ENCODE data around the gene UBE3A. TPM values are rescaled to one million over a fixed set of nuclear protein-coding genes. Genes with fewer than 3 reads are reported as not detected.
A peak's percentile ranks its signal among the peaks of the same experiment; 100 is the strongest.

The UBE3A gene
- total RNA-seq, 1 experiment from 2014 or later: 102 TPM

DNA sequence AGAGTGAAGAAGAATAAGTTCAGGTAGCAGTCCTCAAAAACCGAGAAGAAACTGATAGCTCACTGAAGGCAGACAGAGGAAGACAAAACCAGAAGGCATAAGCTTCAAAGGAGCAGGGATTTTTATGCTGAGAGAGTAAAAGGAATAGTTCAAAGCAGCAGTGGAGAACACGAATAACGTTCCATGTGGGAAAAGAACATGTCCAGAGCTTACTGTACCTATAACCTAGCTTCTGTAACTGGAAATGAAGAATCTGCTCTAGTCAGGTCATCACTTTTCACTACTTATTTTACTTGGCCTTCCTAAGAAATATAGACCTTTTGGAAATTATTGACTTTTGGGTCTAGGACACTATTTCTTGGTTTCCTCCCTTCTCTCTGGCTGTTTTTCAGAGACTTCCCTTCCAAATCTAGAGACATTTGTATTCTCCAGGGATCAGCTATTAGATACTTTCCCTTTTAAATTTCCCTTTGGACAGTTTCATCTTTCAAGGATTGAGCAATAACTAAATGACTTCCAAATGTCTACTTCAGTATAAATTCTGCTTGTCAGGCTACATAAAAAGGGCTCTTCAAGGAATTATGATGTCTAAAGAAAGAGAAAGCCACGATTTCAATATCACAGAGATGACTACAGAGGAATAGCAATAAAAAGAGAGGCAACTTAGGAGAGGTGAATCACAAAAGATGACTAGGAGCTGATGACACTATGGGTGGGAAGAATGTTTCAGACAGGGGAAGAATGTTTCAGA, 46.7 kb downstream of the UBE3A start:
- intact Hi-C loops (cut with micrococcal nuclease; ENCODE audit: unreplicated experiment) (no loop called here), in situ Hi-C loops (cut with HindIII; ENCODE audit: low pct_unique_long_range_greater_than_20kb, low sequenced_read_pairs) (no loop called here)
- ChIA-PET CTCF (no interaction called here), POLR2A (no interaction called here)
- Histone ChIP-seq H3K36me3 (ENCODE audit: control insufficient read depth, insufficient read depth, low read length) (no peaks in the 10 kb centered on the region), H3K27me3 (ENCODE audit: control insufficient read depth, insufficient read depth, low read length) (no peaks in the 10 kb centered on the region), H3K4me1 (ENCODE audit: control insufficient read depth, insufficient read depth, low read length) (no peaks in the 10 kb centered on the region), H3K9me3 (ENCODE audit: control insufficient read depth, insufficient read depth, low read depth, low read length) (no peaks in the 10 kb centered on the region), H3K4me3 (ENCODE audit: low read depth in 2 of 2, low read length in 2 of 2) (no peak overlapping the region), H3K27ac (ENCODE audit: low read length) (no peak overlapping the region)
- ATAC-seq (no peak), DNase-seq (ENCODE audit: low read depth, low spot score) (no peak)
- TF ChIP-seq TCF7L2 (IDR thresholded peaks at IDR 0.05; ENCODE audit: low read depth, low read length): no peak
- no peak for TF ChIP-seq SIN3A (IDR thresholded peaks at IDR 0.05; ENCODE audit: borderline replicate concordance, insufficient read depth, low read depth, low read length)
- no peak for TF ChIP-seq POLR2AphosphoS5 (IDR thresholded peaks at IDR 0.05; ENCODE audit: low read depth, low read length)
- TF ChIP-seq, protein P1, sequence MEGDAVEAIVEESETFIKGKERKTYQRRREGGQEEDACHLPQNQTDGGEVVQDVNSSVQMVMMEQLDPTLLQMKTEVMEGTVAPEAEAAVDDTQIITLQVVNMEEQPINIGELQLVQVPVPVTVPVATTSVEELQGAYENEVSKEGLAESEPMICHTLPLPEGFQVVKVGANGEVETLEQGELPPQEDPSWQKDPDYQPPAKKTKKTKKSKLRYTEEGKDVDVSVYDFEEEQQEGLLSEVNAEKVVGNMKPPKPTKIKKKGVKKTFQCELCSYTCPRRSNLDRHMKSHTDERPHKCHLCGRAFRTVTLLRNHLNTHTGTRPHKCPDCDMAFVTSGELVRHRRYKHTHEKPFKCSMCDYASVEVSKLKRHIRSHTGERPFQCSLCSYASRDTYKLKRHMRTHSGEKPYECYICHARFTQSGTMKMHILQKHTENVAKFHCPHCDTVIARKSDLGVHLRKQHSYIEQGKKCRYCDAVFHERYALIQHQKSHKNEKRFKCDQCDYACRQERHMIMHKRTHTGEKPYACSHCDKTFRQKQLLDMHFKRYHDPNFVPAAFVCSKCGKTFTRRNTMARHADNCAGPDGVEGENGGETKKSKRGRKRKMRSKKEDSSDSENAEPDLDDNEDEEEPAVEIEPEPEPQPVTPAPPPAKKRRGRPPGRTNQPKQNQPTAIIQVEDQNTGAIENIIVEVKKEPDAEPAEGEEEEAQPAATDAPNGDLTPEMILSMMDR (IDR thresholded peaks at IDR 0.05): no peak
- TF ChIP-seq, protein P2, sequence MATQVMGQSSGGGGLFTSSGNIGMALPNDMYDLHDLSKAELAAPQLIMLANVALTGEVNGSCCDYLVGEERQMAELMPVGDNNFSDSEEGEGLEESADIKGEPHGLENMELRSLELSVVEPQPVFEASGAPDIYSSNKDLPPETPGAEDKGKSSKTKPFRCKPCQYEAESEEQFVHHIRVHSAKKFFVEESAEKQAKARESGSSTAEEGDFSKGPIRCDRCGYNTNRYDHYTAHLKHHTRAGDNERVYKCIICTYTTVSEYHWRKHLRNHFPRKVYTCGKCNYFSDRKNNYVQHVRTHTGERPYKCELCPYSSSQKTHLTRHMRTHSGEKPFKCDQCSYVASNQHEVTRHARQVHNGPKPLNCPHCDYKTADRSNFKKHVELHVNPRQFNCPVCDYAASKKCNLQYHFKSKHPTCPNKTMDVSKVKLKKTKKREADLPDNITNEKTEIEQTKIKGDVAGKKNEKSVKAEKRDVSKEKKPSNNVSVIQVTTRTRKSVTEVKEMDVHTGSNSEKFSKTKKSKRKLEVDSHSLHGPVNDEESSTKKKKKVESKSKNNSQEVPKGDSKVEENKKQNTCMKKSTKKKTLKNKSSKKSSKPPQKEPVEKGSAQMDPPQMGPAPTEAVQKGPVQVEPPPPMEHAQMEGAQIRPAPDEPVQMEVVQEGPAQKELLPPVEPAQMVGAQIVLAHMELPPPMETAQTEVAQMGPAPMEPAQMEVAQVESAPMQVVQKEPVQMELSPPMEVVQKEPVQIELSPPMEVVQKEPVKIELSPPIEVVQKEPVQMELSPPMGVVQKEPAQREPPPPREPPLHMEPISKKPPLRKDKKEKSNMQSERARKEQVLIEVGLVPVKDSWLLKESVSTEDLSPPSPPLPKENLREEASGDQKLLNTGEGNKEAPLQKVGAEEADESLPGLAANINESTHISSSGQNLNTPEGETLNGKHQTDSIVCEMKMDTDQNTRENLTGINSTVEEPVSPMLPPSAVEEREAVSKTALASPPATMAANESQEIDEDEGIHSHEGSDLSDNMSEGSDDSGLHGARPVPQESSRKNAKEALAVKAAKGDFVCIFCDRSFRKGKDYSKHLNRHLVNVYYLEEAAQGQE (IDR thresholded peaks at IDR 0.05; ENCODE audit: insufficient read depth in 1 of 2, low read depth in 2 of 2, low read length in 1 of 2): no peak
- TSS peak; percentile 3 for BruUV-seq (replicated peaks)

DNA sequence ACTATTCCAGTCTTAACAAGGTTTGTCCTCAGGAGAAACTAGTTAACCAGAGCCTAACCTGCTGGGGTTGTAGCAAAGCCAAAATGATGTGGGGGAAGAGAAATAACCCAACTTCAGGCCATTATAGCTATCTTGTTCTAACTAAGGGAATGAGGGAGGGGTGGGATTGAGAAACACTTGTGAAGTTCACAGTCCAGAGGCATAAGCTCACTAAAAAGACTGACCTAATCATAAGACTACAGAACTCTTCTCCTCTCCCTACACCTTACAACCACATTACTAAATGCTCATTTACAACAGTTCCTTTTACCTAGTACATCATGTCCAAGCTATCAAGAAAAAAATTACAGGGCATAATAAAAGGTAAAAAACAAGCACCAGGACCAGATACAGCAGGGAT, 52.8 kb downstream of the UBE3A start:
- POLR2A ChIA-PET: interaction anchor here (0.6 kb wide), 1 partner anchor 49 kb away, joined by 4 read pairs; no protein-coding TSS in a partner anchor
- Histone ChIP-seq H3K36me3 (ENCODE audit: control insufficient read depth, insufficient read depth, low read length) (no peaks in the 10 kb centered on the region), H3K27me3 (ENCODE audit: control insufficient read depth, insufficient read depth, low read length) (no peaks in the 10 kb centered on the region), H3K4me1 (ENCODE audit: control insufficient read depth, insufficient read depth, low read length) (no peaks in the 10 kb centered on the region), H3K4me3 (ENCODE audit: low read depth in 2 of 2, low read length in 2 of 2) (no peak overlapping the region), H3K9me3 (ENCODE audit: control insufficient read depth, insufficient read depth, low read depth, low read length) (peaks cover 3% of the 10 kb centered on the region; the same call in 1 of the 2 replicates), H3K27ac (ENCODE audit: low read length) (no peak overlapping the region)
- no peak for ATAC-seq
- BruUV-seq (replicated peaks): no TSS peak
- TF ChIP-seq, protein P2 (IDR thresholded peaks at IDR 0.05; ENCODE audit: insufficient read depth in 1 of 2, low read depth in 2 of 2, low read length in 1 of 2): no peak
- no peak for DNase-seq (ENCODE audit: low read depth, low spot score)
- in situ Hi-C loops (cut with HindIII; ENCODE audit: low pct_unique_long_range_greater_than_20kb, low sequenced_read_pairs): no loop called here
- intact Hi-C loops (cut with micrococcal nuclease; ENCODE audit: unreplicated experiment): no loop called here
- CTCF ChIA-PET: no interaction called here

All from Panc1 (cell line).